Aortic smooth muscle cell (primary cell): ENCODE data around the gene PODXL. TPM values are rescaled to one million over a fixed set of nuclear protein-coding genes. Genes with fewer than 3 reads are reported as not detected.

Source experiments
- total RNA-seq: library from RNA; depleted of rRNA; stranded (reverse); fragments of >200 nt; gene quantifications from 2 replicates; pipeline ENCODE4 v1.2.3, GENCODE V29; 2014

PODXL gene
- 5.2 and 11.7 TPM in 2 replicates for total RNA-seq

DNA sequence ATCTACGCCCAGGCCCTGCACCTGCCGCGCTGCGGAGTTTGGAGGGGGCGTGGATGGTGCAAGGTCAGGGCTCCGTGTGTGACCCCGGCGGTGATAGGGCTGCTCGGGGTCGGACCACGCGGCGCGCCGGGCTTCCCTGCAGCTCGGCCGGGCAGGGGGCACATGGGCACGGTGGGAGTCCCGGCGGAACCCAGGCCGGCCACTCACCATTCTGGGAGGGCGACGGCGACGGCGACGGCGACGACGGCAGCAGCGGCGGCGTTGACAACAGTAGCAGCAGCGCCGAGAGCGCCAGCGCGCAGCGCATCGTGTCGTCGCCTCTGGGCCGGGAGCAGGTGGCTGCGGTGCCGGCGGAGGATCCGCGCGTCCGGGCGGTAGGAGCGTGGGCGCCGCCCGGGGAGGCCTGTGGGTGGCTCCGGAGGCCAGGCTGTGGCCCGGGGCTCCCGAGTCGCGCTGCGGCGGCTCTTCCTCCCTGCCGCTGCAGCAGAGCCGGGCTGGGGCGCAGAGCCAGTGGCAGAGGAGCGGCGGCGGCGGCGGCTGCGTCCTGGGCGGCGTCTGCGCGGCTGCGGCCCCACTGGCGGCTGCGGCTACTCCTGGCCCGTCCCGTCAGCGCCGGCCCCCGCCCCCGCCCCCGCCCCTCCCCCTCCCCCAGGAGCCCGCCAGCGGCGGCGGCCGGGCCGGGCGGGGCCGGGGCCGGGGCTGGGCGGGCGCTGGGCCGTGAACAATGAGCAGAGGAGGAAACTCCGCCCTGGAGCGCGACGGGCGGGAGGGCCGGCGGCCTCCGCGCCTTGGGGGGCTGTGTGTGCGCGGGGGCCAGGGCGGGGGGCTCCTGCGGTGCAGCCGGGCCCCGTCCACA is at the start of gene PODXL:
TSS of gene PODXL (minus strand) at position 576 of the 856 bp plus-strand sequence. CDS start at position 307, 269 bp downstream.

Other genes starting within 250 kb of the PODXL start
- 31.7 and 35.4 TPM in 2 replicates for gene MKLN1, start 228.8 kb downstream of the PODXL start, total RNA-seq